GM12878 (cell line): ENCODE results near the gene UBE2E2. TPM values are rescaled to one million over a fixed set of nuclear protein-coding genes. Genes with fewer than 3 reads are reported as not detected.

Experiments
- ATAC-seq: fragments of 200-7000 bp; cut with Tn5 transposase; 3 replicates; pipeline ENCODE4 v1.9.1; 2020; ENCODE audit warnings: mild to moderate bottlenecking, moderate library complexity
- BruUV-seq: library from RNA; stranded (reverse); fragments of 400-500 nt; replicated peaks from 2 replicates; lab custom pipeline; 2021; lab: Mats Ljungman, UMichigan
- CTCF ChIA-PET: fragments of 300-600 bp; sonication (Branson Sonifier 250); formaldehyde crosslinking; extraction: SDS; loops from one replicate; lab custom pipeline; 2021; ENCODE audit warnings: inconsistent platforms; lab: Yijun Ruan, JAX
- POLR2A ChIA-PET: fragments of 350-600 bp; formaldehyde crosslinking; extraction: SDS; loops from one replicate; lab custom pipeline; 2021; ENCODE audit warnings: inconsistent platforms; lab: Charles Lee
- RAD21 ChIA-PET: fragments of 300-600 bp; sonication (Branson Sonifier 250); formaldehyde crosslinking; loops from one replicate; lab custom pipeline; 2023; ENCODE audit warnings: antibody characterized with exemption; ENCODE audit not compliant: unreplicated experiment; lab: Charles Lee
- SMC1A ChIA-PET: fragments of 300-600 bp; sonication (Branson Sonifier 250); formaldehyde crosslinking; loops from one replicate; lab custom pipeline; 2023; ENCODE audit not compliant: unreplicated experiment, uncharacterized antibody; lab: Charles Lee
- DNase-seq: peaks from one replicate; pipeline ENCODE4 v3.0.0-alpha.2; 2011; ENCODE audit warnings: low read depth, low spot score
- FAIRE-seq: peaks from 3 replicates; lab custom pipeline; 2011; peaks lifted over from hg19 to GRCh38; lab: Jason Lieb, UNC
- H2AFZ ChIP-seq: 2 replicates; pipeline ENCODE4 v1.6.0; 2011; ENCODE audit warnings: low read depth, low read length, control low read depth; ENCODE audit not compliant: control insufficient read depth
- H3K27ac ChIP-seq: 2 replicates; pipeline ENCODE4 v1.5.1; 2011; ENCODE audit warnings: control low read depth; ENCODE audit not compliant: control insufficient read depth, insufficient read depth
- H3K27me3 ChIP-seq, 2 experiments: replicated peaks in 1 of 2; 2 replicates each; pipeline versions ENCODE4 v1.6.0 to v1.6.1; 2011; ENCODE audit warnings: low read length in 1 of 2; ENCODE audit not compliant: control insufficient read depth in 2 of 2, insufficient read depth in 2 of 2
- H3K36me3 ChIP-seq, 2 experiments: 2 replicates each; pipeline ENCODE4 v1.5.1; 2011; ENCODE audit warnings: low read length in 1 of 2; ENCODE audit not compliant: control insufficient read depth in 2 of 2, insufficient read depth in 2 of 2
- H3K4me1 ChIP-seq: 2 replicates; pipeline ENCODE4 v1.6.1; 2011; ENCODE audit warnings: mild to moderate bottlenecking, low read length, moderate library complexity, mixed read lengths; ENCODE audit not compliant: control insufficient read depth, insufficient read depth
- H3K4me2 ChIP-seq: 2 replicates; pipeline ENCODE4 v1.6.0; 2011; ENCODE audit warnings: control low read depth; ENCODE audit not compliant: control insufficient read depth, insufficient read depth
- H3K4me3 ChIP-seq: fragments of 200-600 bp; sonication (generic); 2 replicates; pipeline ENCODE4 v1.5.1; 2016
- H3K79me2 ChIP-seq: 2 replicates; pipeline ENCODE4 v1.6.0; 2011; ENCODE audit warnings: low read length; ENCODE audit not compliant: control insufficient read depth, insufficient read depth
- H3K9ac ChIP-seq: 2 replicates; pipeline ENCODE4 v1.8.0; 2011; ENCODE audit warnings: low read length, control low read depth, mixed read lengths; ENCODE audit not compliant: control insufficient read depth, insufficient read depth
- H3K9me3 ChIP-seq: replicated peaks from 3 replicates; pipeline ENCODE4 v1.5.1; 2011; ENCODE audit warnings: mild to moderate bottlenecking, low read length; ENCODE audit not compliant: control insufficient read depth, insufficient read depth
- H4K20me1 ChIP-seq: 2 replicates; pipeline ENCODE4 v1.6.0; 2011; ENCODE audit not compliant: control insufficient read depth, insufficient read depth
- ATF7 ChIP-seq: fragments of 450-650 bp; IDR thresholded peaks from 2 replicates; pipeline ENCODE4 v1.6.1; 2016; ENCODE audit warnings: low read depth, mild to moderate bottlenecking
- BHLHE40 ChIP-seq, 2 experiments: fragments of 450-650 bp in 1 of 2; IDR thresholded peaks; 2 replicates each; pipeline ENCODE4 v1.6.1; 2011 to 2017; ENCODE audit warnings: low read depth in 2 of 2, borderline replicate concordance in 1 of 2, improper control_type of control experiment in 1 of 2, low read length in 1 of 2, mild to moderate bottlenecking in 1 of 2
- BRCA1 ChIP-seq: IDR thresholded peaks from 2 replicates; pipeline ENCODE4 v1.6.1; 2011; ENCODE audit warnings: low read depth, low read length, improper control_type of control experiment
- CBX5 ChIP-seq: sonication (generic); IDR thresholded peaks from 2 replicates; pipeline ENCODE4 v1.6.1; 2016; ENCODE audit warnings: low read depth, moderate library complexity, mild to moderate bottlenecking, inconsistent platforms
- CHD4 ChIP-seq: fragments of 200-600 bp; sonication (generic); IDR thresholded peaks from 2 replicates; pipeline ENCODE4 v1.6.1; 2016; ENCODE audit warnings: mild to moderate bottlenecking
- CTCF ChIP-seq, 3 experiments: IDR thresholded peaks in 2 of 3; conservative IDR thresholded peaks in 1 of 3; 2 replicates each; pipeline ENCODE4 v1.5.1; 2011; ENCODE audit warnings: low read depth in 3 of 3, low read length in 3 of 3, mild to moderate bottlenecking in 3 of 3, control low read depth in 2 of 3, moderate library complexity in 2 of 3, inconsistent platforms in 1 of 3, mixed read lengths in 1 of 3; ENCODE audit not compliant: control insufficient read depth in 2 of 3, insufficient read depth in 1 of 3; ENCODE audit errors: extremely low read depth in 1 of 3
- EED ChIP-seq: sonication (generic); IDR thresholded peaks from 2 replicates; pipeline ENCODE4 v1.6.1; 2016; ENCODE audit warnings: antibody characterized with exemption, low read depth
- ELK1 ChIP-seq: IDR thresholded peaks from 2 replicates; pipeline ENCODE4 v1.6.1; 2012; ENCODE audit warnings: low read depth, low read length, improper control_type of control experiment
- EZH2 ChIP-seq: IDR thresholded peaks from 2 replicates; pipeline ENCODE4 v1.6.1; 2012; ENCODE audit warnings: low read depth, mild to moderate bottlenecking, control low read depth, inconsistent platforms, low read length, borderline replicate concordance; ENCODE audit not compliant: control insufficient read depth
- HSF1 ChIP-seq: fragments of 150-350 bp; IDR thresholded peaks from 2 replicates; pipeline ENCODE4 v1.6.1; 2014; ENCODE audit warnings: mild to moderate bottlenecking, low read depth, low read length
- NFIC ChIP-seq: IDR thresholded peaks from 2 replicates; pipeline ENCODE4 v1.6.1; 2012; ENCODE audit warnings: low read depth, mild to moderate bottlenecking, inconsistent platforms, low read length, moderate library complexity
- RB1 ChIP-seq: fragments of 450-650 bp; formaldehyde crosslinking; IDR thresholded peaks from 2 replicates; pipeline ENCODE4 v1.6.1; 2017; ENCODE audit warnings: mild to moderate bottlenecking, borderline replicate concordance
- RUNX3 ChIP-seq: IDR thresholded peaks from 2 replicates; pipeline ENCODE4 v1.6.1; 2012; ENCODE audit warnings: low read length, inconsistent platforms
- TARDBP ChIP-seq: IDR thresholded peaks from 2 replicates; pipeline ENCODE4 v1.6.1; 2016; ENCODE audit warnings: borderline replicate concordance
- TCF7 ChIP-seq: IDR thresholded peaks from 2 replicates; pipeline ENCODE4 v1.6.1; 2014; ENCODE audit warnings: antibody characterized with exemption, borderline replicate concordance
- USF1 ChIP-seq: IDR thresholded peaks from 2 replicates; pipeline ENCODE4 v1.6.1; 2011; ENCODE audit warnings: borderline replicate concordance, low read depth, mild to moderate bottlenecking, moderate library complexity, mixed read lengths, low read length; ENCODE audit not compliant: insufficient read depth; ENCODE audit errors: extremely low read length
- YY1 ChIP-seq: IDR thresholded peaks from 2 replicates; pipeline ENCODE4 v1.6.1; 2011; ENCODE audit warnings: low read depth, mild to moderate bottlenecking, low read length
- WGBS: methylation state at CpG from one replicate; pipeline ENCODE4 v1.1.6; 2016; ENCODE audit warnings: low lambda C conversion rate; ENCODE audit not compliant: insufficient replicate concordance, insufficient coverage; ENCODE audit errors: missing lambda C conversion rate; 5-methylcytosine and 5-hydroxymethylcytosine counted together
- in situ Hi-C: fragments of 300-500 bp; cut with MboI; formaldehyde crosslinking; loops from 9 replicates; pipeline ENCODE4 v1.14.3; 2018; ENCODE audit warnings: mixed read lengths
- intact Hi-C: fragments of 100-400 bp; cut with micrococcal nuclease; formaldehyde crosslinking; loops from one replicate; pipeline ENCODE4 v1.14.2; 2022; ENCODE audit not compliant: unreplicated experiment
- polyA plus RNA-seq, 11 experiments: library from polyadenylated mRNA; depleted of rRNA in 4 of 11; unstranded in 6 of 11; stranded (reverse) in 5 of 11; fragments of >200 nt; fragmentation: Nextera tagmentation in 4 of 11; fragmentation: Illumina TruSeq in 1 of 11; extraction: Ambion mirVana in 4 of 11; extraction: Trizol in 1 of 11; gene quantifications; 1 replicate in 1 of 11; 2 replicates in 10 of 11; pipeline versions ENCODE4 v1.2.1 to v1.2.3, GENCODE V29; 2011 to 2016; ENCODE audit warnings: inconsistent platforms in 2 of 11, missing spikeins in 2 of 11, low read depth in 1 of 11
- total RNA-seq, 4 experiments: library from RNA; depleted of rRNA in 3 of 4; stranded (reverse); fragments of >200 nt in 3 of 4; fragmentation: Illumina TruSeq in 1 of 4; extraction: Trizol in 1 of 4; gene quantifications; 2 replicates each; pipeline versions ENCODE4 v1.2.1 to v1.2.3, GENCODE V29; 2013 to 2021

The UBE2E2 gene
- total and polyA plus RNA-seq, 10 of the 15 experiments (the other 5 are each of a cell fraction or from before 2014, with no cell fraction given): 8.7 to 71.0 (median 36.4) TPM

- TF ChIP-seq CTCF (IDR thresholded peaks at IDR 0.05 in 2 of 3, conservative IDR thresholded peaks at IDR 0.05 in 1 of 3; ENCODE audit: control insufficient read depth in 2 of 3, extremely low read depth in 1 of 3, insufficient read depth in 1 of 3, low read depth in 3 of 3, low read length in 3 of 3): no peak
- no peak for TF ChIP-seq EED
- TF ChIP-seq HSF1: no peak
- no peak for TF ChIP-seq ELK1
- no peak for TF ChIP-seq CBX5
These were observed 41.4 kb downstream of the UBE2E2 start (continued) for GRCh38 chr3:23244324-23245041.

GRCh38 chr3:23246651-23247050, 43.5 kb downstream of the UBE2E2 start:
- no peaks in the 10 kb centered on the region for H3K36me3 ChIP-seq
- no peak overlapping the region for H3K4me3 ChIP-seq
- ChIA-PET RAD21 (no interaction called here), CTCF (interaction anchor here (0.8 to 1.4 kb wide), 2 partner anchors 8 to 25 kb away, joined by 3 to 4 read pairs; no protein-coding TSS in a partner anchor), SMC1A (interaction anchor here (0.7 to 1.9 kb wide), 4 partner anchors 8 to 165 kb away, joined by 3 to 8 read pairs (median 5); no protein-coding TSS in a partner anchor), POLR2A (interaction anchor here (0.6 to 1.1 kb wide), 2 partner anchors 9 to 402 kb away, joined by 3 to 5 read pairs; no protein-coding TSS in a partner anchor)
- no peak overlapping the region for H3K9ac ChIP-seq
- ATAC-seq (no peak), FAIRE-seq (no peak), DNase-seq (no peak)
- no peaks in the 10 kb centered on the region; the same call in 2 of the 3 replicates for H3K9me3 ChIP-seq
- intact Hi-C loops (no loop called here), in situ Hi-C loops (no loop called here)
- H4K20me1 ChIP-seq: no peaks in the 10 kb centered on the region
- WGBS: 62% methylated on average over 3 of the region's 3 CpGs
- H3K4me2 ChIP-seq: no peak overlapping the region
- H2AFZ ChIP-seq: no peak overlapping the region
- H3K27me3 ChIP-seq: no peaks in the 10 kb centered on the region
- H3K27ac ChIP-seq: no peak overlapping the region
- H3K79me2 ChIP-seq: peaks cover 21% of the 10 kb centered on the region
- BruUV-seq: no TSS peak
- no peaks in the 10 kb centered on the region for H3K4me1 ChIP-seq
- no peak for TF ChIP-seq RB1
- no peak for TF ChIP-seq RUNX3
- TF ChIP-seq TARDBP: no peak
- TF ChIP-seq ATF7: no peak
- TF ChIP-seq BRCA1: no peak
- no peak for TF ChIP-seq TCF7
- no peak for TF ChIP-seq USF1
- no peak for TF ChIP-seq NFIC
- TF ChIP-seq CHD4: no peak
- TF ChIP-seq BHLHE40 (IDR thresholded peaks at IDR 0.05; ENCODE audit: borderline replicate concordance in 1 of 2, low read depth in 2 of 2, low read length in 1 of 2): no peak
- no peak for TF ChIP-seq YY1
- TF ChIP-seq EZH2: no peak
